HCT116 (cell line): ENCODE results near the gene SLC25A36. TPM values are rescaled to one million over a fixed set of nuclear protein-coding genes. Genes with fewer than 3 reads are reported as not detected.

ENCODE experiments used
- ATAC-seq: fragments of 200-7000 bp; cut with Tn5 transposase; 2 replicates; pipeline ENCODE4 v1.9.1; 2020; ENCODE audit warnings: mild to moderate bottlenecking, moderate library complexity
- BruUV-seq: library from RNA; stranded (reverse); fragments of 400-500 nt; replicated peaks from 2 replicates; lab custom pipeline; 2021; lab: Mats Ljungman, UMichigan
- CTCF ChIA-PET: fragments of 300-600 bp; sonication (Branson Sonifier 250); formaldehyde crosslinking; loops from one replicate; lab custom pipeline; 2021; ENCODE audit warnings: antibody characterized with exemption; lab: Charles Lee
- POLR2A ChIA-PET: fragments of 300-600, 350-600 bp; sonication (Branson Sonifier 250); formaldehyde crosslinking; loops from one replicate; lab custom pipeline; 2021; ENCODE audit warnings: antibody characterized with exemption; lab: Charles Lee
- RAD21 ChIA-PET, 2 experiments: fragments of 300-600 bp; sonication (Branson Sonifier 250); formaldehyde crosslinking; loops; one replicate each; lab custom pipeline; 2023; ENCODE audit warnings: low total read pairs in 2 of 2; ENCODE audit not compliant: uncharacterized antibody in 2 of 2, unreplicated experiment in 2 of 2, low non-redundant PET in 1 of 2; lab: Charles Lee
- DNase-seq: peaks from one replicate; pipeline ENCODE4 v3.0.0-alpha.2; 2010; ENCODE audit warnings: low read depth, low spot score
- H2AFZ ChIP-seq: fragments of 200-600 bp; shearing (Covaris generic), sonication (generic); 2 replicates; pipeline ENCODE4 v1.6.1; 2017; ENCODE audit warnings: low read depth, mixed run types, mixed read lengths, antibody characterized with exemption, low read length; ENCODE audit not compliant: poor library complexity, severe bottlenecking
- H3K27ac ChIP-seq: 2 replicates; pipeline ENCODE4 v1.5.1; 2012; ENCODE audit warnings: low read depth, low read length
- H3K27me3 ChIP-seq: fragments of 200-600 bp; sonication (generic); 2 replicates; pipeline ENCODE4 v1.6.1; 2016; ENCODE audit warnings: mixed run types, low read length, mixed read lengths; ENCODE audit not compliant: insufficient read depth
- H3K36me3 ChIP-seq, 2 experiments: fragments of 200-500 bp in 1 of 2; fragments of 200-600 bp in 1 of 2; sonication (Bioruptor generic) in 1 of 2; sonication (generic) in 1 of 2; 2 replicates each; pipeline versions ENCODE4 v1.5.1 to v1.6.1; 2014 to 2016; ENCODE audit warnings: low read length in 2 of 2, inconsistent platforms in 1 of 2, mixed read lengths in 1 of 2, mixed run types in 1 of 2; ENCODE audit not compliant: insufficient read depth in 2 of 2, control insufficient read depth in 1 of 2
- H3K4me1 ChIP-seq, 2 experiments: fragments of 200-600 bp in 1 of 2; sonication (generic) in 1 of 2; 2 replicates each; pipeline versions ENCODE4 v1.5.1 to v1.6.1; 2012 to 2017; ENCODE audit warnings: low read length in 2 of 2, inconsistent platforms in 1 of 2, mild to moderate bottlenecking in 1 of 2, mixed read lengths in 1 of 2, mixed run types in 1 of 2, moderate library complexity in 1 of 2; ENCODE audit not compliant: insufficient read depth in 2 of 2, control insufficient read depth in 1 of 2
- H3K4me2 ChIP-seq: fragments of 200-600 bp; sonication (generic); 2 replicates; pipeline ENCODE4 v1.6.1; 2017; ENCODE audit warnings: mixed run types, low read length, mixed read lengths
- H3K4me3 ChIP-seq, 2 experiments: fragments of 200-600 bp in 1 of 2; sonication (generic) in 1 of 2; replicated peaks in 1 of 2; 2 replicates each; pipeline ENCODE4 v1.5.1; 2011 to 2016; ENCODE audit warnings: low read length in 2 of 2, control low read depth in 1 of 2, low read depth in 1 of 2, mild to moderate bottlenecking in 1 of 2, mixed read lengths in 1 of 2, mixed run types in 1 of 2
- H3K79me2 ChIP-seq: fragments of 200-600 bp; sonication (generic); 2 replicates; pipeline ENCODE4 v1.6.1; 2017; ENCODE audit warnings: mild to moderate bottlenecking, mixed run types, low read length, moderate library complexity, mixed read lengths; ENCODE audit not compliant: insufficient read depth
- H3K9ac ChIP-seq: fragments of 200-600 bp; sonication (generic); 2 replicates; pipeline ENCODE4 v1.6.1; 2016; ENCODE audit warnings: low read length, mixed read lengths
- H3K9me2 ChIP-seq: fragments of 200-600 bp; sonication (generic), shearing (Covaris generic); 2 replicates; pipeline ENCODE4 v1.6.1; 2017; ENCODE audit warnings: mixed run types, mild to moderate bottlenecking, moderate library complexity; ENCODE audit not compliant: insufficient read depth
- H3K9me3 ChIP-seq, 2 experiments: fragments of 200-500 bp in 1 of 2; fragments of 200-600 bp in 1 of 2; sonication (Bioruptor generic) in 1 of 2; sonication (generic) in 1 of 2; 2 replicates each; pipeline ENCODE4 v1.6.1; 2014 to 2017; ENCODE audit warnings: low read length in 2 of 2, mixed read lengths in 2 of 2, inconsistent platforms in 1 of 2, low read depth in 1 of 2, mild to moderate bottlenecking in 1 of 2, mixed run types in 1 of 2, moderate library complexity in 1 of 2; ENCODE audit not compliant: control insufficient read depth in 1 of 2, insufficient read depth in 1 of 2
- H4K20me1 ChIP-seq: fragments of 200-600 bp; sonication (generic), shearing (Covaris generic); 2 replicates; pipeline ENCODE4 v1.6.1; 2017; ENCODE audit warnings: mixed run types, mild to moderate bottlenecking, moderate library complexity; ENCODE audit not compliant: insufficient read depth
- CEBPB ChIP-seq: IDR thresholded peaks from 2 replicates; pipeline ENCODE4 v1.6.1; 2012; ENCODE audit warnings: low read depth
- EGR1 ChIP-seq: IDR thresholded peaks from 2 replicates; pipeline ENCODE4 v1.6.1; 2012; ENCODE audit warnings: low read depth
- FOSL1 ChIP-seq: IDR thresholded peaks from 2 replicates; pipeline ENCODE4 v1.6.1; 2012; ENCODE audit warnings: low read depth
- JUND ChIP-seq: IDR thresholded peaks from 2 replicates; pipeline ENCODE4 v1.6.1; 2012
- RAD21 ChIP-seq: IDR thresholded peaks from 2 replicates; pipeline ENCODE4 v1.6.1; 2012; ENCODE audit warnings: low read depth, mild to moderate bottlenecking
- SIN3A ChIP-seq: IDR thresholded peaks from 2 replicates; pipeline ENCODE4 v1.6.1; 2012; ENCODE audit warnings: low read depth
- SP1 ChIP-seq: IDR thresholded peaks from 2 replicates; pipeline ENCODE4 v1.6.1; 2012; ENCODE audit warnings: low read depth
- TCF7L2 ChIP-seq: IDR thresholded peaks from 2 replicates; pipeline ENCODE4 v1.7.0; 2011; ENCODE audit warnings: borderline replicate concordance, inconsistent platforms; ENCODE audit not compliant: insufficient read depth, insufficient read length; ENCODE audit errors: extremely low read depth
- ZFX ChIP-seq: fragments of 450-650 bp; IDR thresholded peaks from 2 replicates; pipeline ENCODE4 v1.6.1; 2017
- ZNF274 ChIP-seq: fragments of 200-500 bp; sonication (Bioruptor generic); IDR thresholded peaks from 2 replicates; pipeline ENCODE4 v1.6.1; 2014; ENCODE audit warnings: mild to moderate bottlenecking, low read depth, low read length, inconsistent platforms
- intact Hi-C: fragments of 100-400 bp; cut with micrococcal nuclease; formaldehyde crosslinking; loops from 2 replicates; pipeline ENCODE4 v1.10.0; 2022
- total RNA-seq: library from RNA; stranded (reverse); gene quantifications from one replicate; pipeline ENCODE4 v1.2.1, GENCODE V29; 2021; ENCODE audit not compliant: unreplicated experiment
- TF ChIP-seq, protein P1 (sequence below): IDR thresholded peaks from 2 replicates; pipeline ENCODE4 v1.6.1; 2012; ENCODE audit warnings: low read depth
- TF ChIP-seq, protein P2 (sequence below): IDR thresholded peaks from 2 replicates; pipeline ENCODE4 v1.6.1; 2012

Gene SLC25A36
- total RNA-seq, 1 experiment from 2014 or later, result 81.2 TPM

GRCh38 chr3:140906785-140907184 lies 34.9 kb upstream of the SLC25A36 start:
- H3K36me3 ChIP-seq, result no peaks in the 10 kb centered on the region
- no peak overlapping the region for H2AFZ ChIP-seq
- H3K9me3 ChIP-seq, result no peaks in the 10 kb centered on the region
- peaks cover 0 to 3% of the 10 kb centered on the region in 2 experiments; a peak in 1 of 4 replicates for H3K4me1 ChIP-seq
- H3K27me3 ChIP-seq, result no peaks in the 10 kb centered on the region
- BruUV-seq, result no TSS peak
- no peak overlapping the region for H3K9ac ChIP-seq
- DNase-seq (no peak), ATAC-seq (no peak)
- H3K79me2 ChIP-seq, result no peaks in the 10 kb centered on the region
- CTCF ChIA-PET, result no interaction called here
- POLR2A ChIA-PET, result no interaction called here
- H3K4me2 ChIP-seq, result no peak overlapping the region
- H3K27ac ChIP-seq, result no peak overlapping the region
- no peaks in the 10 kb centered on the region for H4K20me1 ChIP-seq
- RAD21 ChIA-PET, result no interaction called here
- no peak overlapping the region for H3K4me3 ChIP-seq
- intact Hi-C loops, result no loop called here
- H3K9me2 ChIP-seq, result no peaks in the 10 kb centered on the region
- no peak for TF ChIP-seq RAD21
- no peak for TF ChIP-seq FOSL1
- TF ChIP-seq, protein P1, sequence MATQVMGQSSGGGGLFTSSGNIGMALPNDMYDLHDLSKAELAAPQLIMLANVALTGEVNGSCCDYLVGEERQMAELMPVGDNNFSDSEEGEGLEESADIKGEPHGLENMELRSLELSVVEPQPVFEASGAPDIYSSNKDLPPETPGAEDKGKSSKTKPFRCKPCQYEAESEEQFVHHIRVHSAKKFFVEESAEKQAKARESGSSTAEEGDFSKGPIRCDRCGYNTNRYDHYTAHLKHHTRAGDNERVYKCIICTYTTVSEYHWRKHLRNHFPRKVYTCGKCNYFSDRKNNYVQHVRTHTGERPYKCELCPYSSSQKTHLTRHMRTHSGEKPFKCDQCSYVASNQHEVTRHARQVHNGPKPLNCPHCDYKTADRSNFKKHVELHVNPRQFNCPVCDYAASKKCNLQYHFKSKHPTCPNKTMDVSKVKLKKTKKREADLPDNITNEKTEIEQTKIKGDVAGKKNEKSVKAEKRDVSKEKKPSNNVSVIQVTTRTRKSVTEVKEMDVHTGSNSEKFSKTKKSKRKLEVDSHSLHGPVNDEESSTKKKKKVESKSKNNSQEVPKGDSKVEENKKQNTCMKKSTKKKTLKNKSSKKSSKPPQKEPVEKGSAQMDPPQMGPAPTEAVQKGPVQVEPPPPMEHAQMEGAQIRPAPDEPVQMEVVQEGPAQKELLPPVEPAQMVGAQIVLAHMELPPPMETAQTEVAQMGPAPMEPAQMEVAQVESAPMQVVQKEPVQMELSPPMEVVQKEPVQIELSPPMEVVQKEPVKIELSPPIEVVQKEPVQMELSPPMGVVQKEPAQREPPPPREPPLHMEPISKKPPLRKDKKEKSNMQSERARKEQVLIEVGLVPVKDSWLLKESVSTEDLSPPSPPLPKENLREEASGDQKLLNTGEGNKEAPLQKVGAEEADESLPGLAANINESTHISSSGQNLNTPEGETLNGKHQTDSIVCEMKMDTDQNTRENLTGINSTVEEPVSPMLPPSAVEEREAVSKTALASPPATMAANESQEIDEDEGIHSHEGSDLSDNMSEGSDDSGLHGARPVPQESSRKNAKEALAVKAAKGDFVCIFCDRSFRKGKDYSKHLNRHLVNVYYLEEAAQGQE, result no peak
- no peak for TF ChIP-seq SP1
- TF ChIP-seq CEBPB, result no peak
- no peak for TF ChIP-seq ZFX
- TF ChIP-seq TCF7L2, result no peak
- TF ChIP-seq JUND, result no peak
- no peak for TF ChIP-seq ZNF274
- TF ChIP-seq EGR1, result no peak
- TF ChIP-seq SIN3A, result no peak
- TF ChIP-seq, protein P2, sequence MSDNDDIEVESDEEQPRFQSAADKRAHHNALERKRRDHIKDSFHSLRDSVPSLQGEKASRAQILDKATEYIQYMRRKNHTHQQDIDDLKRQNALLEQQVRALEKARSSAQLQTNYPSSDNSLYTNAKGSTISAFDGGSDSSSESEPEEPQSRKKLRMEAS, result no peak
